Right ventricle myocardium inferior (tissue), 1 donor: ENCODE results near the gene TP53I13. TPM values are rescaled to one million over a fixed set of nuclear protein-coding genes. Genes with fewer than 3 reads are reported as not detected.

Experiments used
- ATAC-seq: fragments of 200-7000 bp; cut with Tn5 transposase; one replicate; pipeline ENCODE4 v1.9.1; 2020; ENCODE audit warnings: mild to moderate bottlenecking, moderate library complexity
- DNase-seq: peaks from one replicate; pipeline ENCODE4 v3.0.0; 2021; ENCODE audit errors: missing footprints
- intact Hi-C: fragments of 100-400 bp; cut with DNase I; formaldehyde crosslinking; loops from one replicate; pipeline ENCODE4 v1.11.0; 2022
- total RNA-seq: library from RNA; stranded (reverse); fragmentation: NEBNext Ultra II Directional; extraction: Animal tissue kit (Norgen Biotek cat#: 25700); gene quantifications from one replicate; pipeline ENCODE4 v1.2.1, GENCODE V29; 2021
- donor health status: DM: no; HTN: yes; CAD: no; lungs with severe emphysema.

Gene TP53I13
- total RNA-seq, 1 donor from 2014 or later, result 38.8 TPM

DNA sequence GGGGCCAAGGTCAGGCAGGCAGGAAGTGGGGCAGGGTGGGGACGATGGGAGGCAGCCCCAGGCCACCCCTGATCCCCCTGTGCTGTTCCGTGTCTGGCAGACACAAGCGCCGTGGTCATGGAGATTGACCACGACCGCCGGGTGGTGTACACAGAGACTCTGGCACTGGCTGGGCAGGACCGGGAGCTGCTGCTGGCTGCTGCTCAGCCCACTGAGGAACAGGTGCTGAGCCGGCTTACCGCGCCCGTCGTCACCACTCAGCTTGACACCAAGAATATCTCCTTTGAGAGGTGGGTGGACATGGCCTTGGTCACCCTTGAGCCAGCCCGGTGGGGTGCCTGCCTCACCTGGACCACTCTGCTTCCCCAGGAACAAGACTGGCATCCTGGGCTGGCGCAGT is 40.5 kb downstream of the TP53I13 start:
- intact Hi-C loops, result no loop called here
- DNase-seq, result peak; percentile 62
- no peak for ATAC-seq

DNA sequence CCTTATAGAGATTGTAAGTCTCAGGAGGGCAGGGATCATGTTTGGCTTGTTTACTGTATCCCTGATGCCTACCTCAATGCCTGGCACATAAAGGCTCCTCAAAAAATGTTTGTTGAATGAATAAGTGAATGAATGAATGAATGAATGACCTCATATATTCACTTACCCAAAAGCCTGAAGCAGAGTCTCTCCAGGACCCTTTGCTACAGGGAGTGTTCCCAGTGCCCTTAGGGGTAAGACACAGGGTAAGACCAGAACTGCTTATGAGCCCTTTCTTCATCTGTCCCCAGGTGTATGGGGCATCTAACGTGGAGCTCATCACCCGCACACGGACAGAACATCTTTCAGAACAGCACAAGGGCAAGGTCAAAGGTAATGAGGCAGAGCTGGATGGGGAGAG is 41.9 kb downstream of the TP53I13 start:
- ATAC-seq (no peak), DNase-seq (no peak)
- intact Hi-C loops, result loop anchor here (10.0 kb wide), 1 partner anchor 324 kb away; the partner anchor contains the start of gene SSH2

DNA sequence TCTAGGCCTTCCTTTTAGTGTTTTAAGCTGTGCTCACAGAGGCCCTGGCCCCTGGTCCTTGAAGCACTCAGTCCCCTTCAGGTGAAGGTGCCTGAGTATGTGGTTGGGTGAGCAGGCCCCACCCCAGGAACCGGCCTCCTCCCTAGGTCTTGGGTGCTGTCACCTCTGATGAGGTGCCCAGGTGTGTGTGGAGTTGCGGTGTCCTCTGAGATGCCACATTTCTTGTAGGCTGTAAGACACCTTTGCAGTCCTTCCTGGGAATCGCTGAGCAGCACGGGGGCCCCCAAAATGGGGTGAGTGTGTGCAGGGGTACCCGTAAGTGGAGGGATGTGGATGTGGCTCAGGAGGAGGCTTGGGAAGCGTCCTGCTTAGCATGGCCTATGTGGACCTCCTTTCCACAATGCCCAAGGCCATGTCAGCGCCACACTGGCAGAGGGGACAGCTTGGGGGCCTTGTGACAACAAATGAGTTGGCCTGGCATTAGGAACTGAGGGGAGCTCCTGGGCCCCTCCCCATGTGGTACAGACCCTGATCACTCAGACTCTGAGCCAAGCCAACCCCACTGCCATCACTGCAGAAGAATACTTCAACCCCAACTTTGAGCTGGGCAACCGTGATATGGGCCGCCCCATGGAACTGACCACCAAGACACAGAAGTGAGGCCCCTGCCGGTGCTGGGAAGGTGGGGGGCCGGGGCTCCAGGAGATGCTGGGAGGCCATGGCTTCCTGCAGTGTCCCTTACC is 43.0 kb downstream of the TP53I13 start:
- ATAC-seq (no peak), DNase-seq (no peak)
- intact Hi-C loops, result loop anchor here (2.0 to 10.0 kb wide), 2 partner anchors 21 to 323 kb away; partner anchors contain the start of gene SSH2

DNA sequence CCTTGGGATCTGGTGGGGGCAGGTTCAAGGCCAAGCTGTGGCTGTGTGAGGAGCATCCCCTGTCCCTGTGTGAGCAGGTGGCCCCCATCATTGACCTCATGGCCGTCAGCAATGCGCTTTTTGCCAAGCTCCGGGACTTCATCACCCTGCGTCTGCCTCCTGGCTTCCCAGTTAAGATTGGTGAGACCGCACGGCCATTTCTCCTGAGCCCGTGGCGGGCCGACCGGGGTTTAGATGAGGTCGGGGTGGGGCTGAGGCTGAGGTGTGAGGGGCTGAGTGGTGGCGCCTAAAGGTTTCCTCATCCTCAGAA is 43.5 kb downstream of the TP53I13 start:
- no peak for ATAC-seq
- intact Hi-C loops, result loop anchor here (2.0 to 10.0 kb wide), 2 partner anchors 21 to 323 kb away; partner anchors contain the start of gene SSH2
- DNase-seq, result peak; percentile 63

DNA sequence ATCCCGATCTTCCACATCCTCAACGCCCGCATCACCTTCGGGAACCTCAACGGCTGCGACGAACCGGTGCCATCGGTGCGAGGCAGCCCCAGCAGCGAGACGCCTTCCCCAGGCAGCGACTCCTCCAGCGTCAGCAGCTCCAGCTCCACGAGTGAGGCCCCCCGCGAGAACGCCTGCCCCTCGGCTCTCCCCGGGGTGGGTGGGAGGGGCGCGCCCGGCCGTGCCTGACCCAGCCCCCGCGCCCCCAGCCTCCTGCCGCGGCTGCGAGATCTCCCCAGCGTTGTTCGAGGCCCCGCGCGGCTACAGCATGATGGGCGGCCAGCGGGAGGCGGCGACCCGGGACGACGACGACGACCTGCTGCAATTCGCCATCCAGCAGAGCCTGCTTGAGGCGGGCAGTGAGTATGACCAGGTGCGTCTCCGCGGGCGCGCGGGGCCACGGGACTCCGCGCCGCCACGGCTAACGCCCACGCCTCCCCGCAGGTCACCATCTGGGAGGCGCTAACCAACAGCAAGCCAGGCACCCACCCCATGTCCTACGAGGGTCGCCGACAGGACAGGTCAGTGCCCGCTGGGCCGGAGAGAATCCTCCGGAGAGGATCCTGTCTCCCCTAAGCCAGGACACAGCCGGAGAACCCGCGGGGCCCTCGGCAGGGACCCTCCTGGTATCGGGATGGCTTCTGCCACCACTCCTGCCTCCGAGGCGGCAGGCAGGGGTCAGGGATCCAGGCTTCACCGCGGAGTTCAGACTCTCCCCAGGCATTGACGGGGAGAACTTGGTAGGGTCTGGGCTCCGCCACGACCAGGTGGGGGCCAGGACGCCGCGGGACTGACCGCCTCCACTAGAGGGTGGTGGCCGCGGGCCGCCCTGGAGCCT is 44.1 kb downstream of the TP53I13 start:
- intact Hi-C loops, result loop anchor here (2.0 to 10.0 kb wide), 2 partner anchors 22 to 322 kb away; partner anchors contain the start of gene SSH2
- ATAC-seq (no peak), DNase-seq (no peak)

DNA sequence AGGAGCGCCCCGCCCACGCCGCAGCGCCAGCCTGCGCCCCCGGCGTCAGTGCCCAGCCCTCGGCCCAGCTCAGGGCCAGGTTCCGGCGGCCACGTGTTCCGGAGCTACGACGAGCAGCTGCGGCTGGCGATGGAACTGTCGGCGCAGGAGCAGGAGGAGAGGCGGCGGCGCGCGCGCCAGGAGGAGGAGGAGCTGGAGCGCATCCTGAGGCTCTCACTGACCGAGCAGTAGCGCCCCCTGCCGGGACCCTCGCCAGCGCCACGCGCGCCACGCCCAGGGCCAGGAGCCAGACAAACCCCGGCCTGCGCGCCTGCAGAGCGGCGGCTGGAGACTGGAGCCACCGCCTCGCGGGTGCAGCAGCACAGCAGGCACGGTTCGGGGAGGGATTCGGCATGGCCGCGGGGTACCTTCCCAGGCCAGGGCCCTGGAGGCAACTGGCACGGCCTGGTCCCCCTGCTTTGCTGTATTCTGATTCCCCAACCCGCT is 44.9 kb downstream of the TP53I13 start:
- intact Hi-C loops, result loop anchor here (2.0 to 10.0 kb wide), 2 partner anchors 23 to 321 kb away; partner anchors contain the start of gene SSH2
- DNase-seq (peak; percentile 97), ATAC-seq (peak; percentile 72)

DNA sequence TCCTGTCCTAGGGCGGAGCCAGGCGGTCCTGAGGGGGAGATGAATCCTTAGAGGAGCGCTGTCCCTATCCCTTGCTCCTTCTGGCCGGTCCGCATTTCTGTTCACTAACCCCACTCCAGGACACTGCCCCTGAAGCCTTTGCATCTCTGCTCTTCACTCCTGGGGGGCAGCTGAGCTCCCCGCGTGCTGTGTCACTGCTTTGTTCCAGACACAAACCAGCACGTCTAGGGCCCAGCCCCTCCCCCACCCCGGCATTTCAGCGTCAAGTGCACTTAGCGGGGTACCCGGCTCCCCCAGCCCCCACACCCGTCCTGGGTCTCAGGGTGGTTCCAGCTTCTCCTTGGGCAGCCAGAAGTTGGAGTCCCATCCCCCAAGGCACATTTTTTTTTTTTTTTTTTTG is 45.4 kb downstream of the TP53I13 start:
- intact Hi-C loops, result loop anchor here (2.0 to 10.0 kb wide), 2 partner anchors 23 to 321 kb away; partner anchors contain the start of gene SSH2
- no peak for DNase-seq
- ATAC-seq, result no peak

DNA sequence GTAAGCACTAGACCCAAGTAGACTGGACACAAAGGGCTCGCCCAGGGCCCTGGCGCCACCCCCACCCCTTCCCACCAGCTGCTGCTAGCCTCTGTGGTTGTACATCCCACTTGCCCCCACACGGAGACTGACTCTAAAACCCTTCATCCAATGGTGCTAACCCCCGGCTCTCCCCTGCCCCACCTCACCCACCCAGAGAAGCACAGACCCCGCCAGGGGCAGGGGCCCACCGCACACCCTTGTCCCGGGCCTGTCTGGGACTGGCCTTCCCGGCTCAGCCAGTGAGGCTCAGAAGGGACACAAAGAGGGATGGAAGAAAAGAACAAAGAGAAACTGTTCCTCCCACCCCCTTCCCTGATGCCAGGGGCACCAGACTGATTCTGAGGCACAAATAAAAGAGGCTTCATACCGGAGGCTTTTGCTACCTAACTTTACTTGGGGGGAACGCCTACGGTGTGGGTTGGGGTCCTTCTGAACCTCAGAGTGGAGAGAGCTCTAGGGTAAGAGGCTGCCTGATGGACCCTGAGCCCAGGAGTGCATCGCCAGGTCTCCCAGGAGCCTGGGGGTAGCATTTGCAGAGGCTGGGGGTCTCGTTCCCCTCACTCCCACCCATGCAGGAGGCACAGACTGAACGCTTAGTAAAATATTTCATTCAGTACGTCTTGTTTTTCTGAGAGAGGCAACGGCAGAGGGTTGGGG is 46.0 kb downstream of the TP53I13 start:
- intact Hi-C loops, result loop anchor here (5.0 to 10.0 kb wide), 2 partner anchors 32 to 320 kb away; partner anchors contain the start of gene SSH2
- DNase-seq, result no peak

DNA sequence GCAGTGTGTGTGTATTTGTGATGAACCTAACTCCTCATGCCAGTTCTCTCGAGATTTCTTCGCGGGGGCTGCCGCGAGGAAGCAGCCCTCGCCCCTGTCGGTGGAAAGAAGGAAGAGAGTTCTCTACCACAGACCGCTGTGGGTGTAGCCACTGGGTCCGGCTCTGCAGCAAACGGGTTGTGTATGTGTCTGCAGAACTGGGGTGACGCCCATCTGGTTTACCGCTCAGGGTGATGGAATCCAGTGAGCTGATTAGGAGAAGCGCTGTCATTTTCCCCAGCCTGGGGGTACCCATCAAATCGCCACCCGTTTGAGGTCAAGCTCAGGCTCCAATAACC is 46.5 kb downstream of the TP53I13 start:
- intact Hi-C loops, result loop anchor here (5.0 to 10.0 kb wide), 2 partner anchors 33 to 320 kb away; partner anchors contain the start of gene SSH2
- DNase-seq (no peak), ATAC-seq (no peak)

More for the DNA sequence above, 46.0 kb downstream of the TP53I13 start:
- ATAC-seq, result no peak

DNA sequence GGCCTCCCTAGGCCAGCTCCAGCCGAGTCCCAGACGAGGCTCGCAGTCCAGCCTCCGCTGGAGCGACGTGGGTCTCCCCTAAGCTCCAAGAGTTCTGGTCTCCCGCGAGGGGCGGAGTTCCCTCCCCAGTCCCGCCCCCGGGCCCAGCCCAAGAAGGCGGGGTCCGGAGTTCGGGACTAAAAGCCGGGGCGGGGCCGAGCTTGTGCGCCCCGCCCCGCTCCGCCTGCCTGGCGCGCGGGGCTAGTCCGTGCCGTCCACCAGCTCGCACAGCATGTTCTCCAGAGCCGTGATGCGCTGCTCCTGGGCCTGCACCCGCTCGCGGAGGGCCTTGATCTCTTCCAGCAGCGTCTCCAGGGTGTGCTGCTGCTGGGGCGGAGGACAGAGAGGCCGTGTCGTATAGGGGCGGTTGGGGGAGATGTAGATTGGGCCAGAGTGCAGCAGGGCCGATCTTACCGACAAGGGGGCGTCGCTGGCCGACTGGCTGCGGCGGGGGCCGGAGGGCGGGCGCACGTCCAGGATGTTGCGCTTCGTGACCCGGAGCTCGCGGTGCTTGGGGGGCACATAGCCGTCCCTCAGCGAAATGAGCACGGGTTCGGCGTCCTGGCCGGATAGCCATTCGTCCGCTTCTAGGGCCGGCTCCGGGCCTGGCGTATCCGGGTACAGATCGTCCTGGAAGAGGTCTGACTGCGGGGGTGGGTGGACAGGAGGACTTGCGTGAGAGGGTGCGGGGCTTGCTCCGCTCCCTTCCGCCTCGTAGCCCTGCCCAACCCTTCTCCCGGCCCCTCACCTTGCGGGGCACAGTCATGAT is 47.2 kb downstream of the TP53I13 start:
- ATAC-seq (peak; percentile 73), DNase-seq (peak; percentile 93)
- intact Hi-C loops, result loop anchor here (5.0 to 10.0 kb wide), 2 partner anchors 33 to 319 kb away; partner anchors contain the start of gene SSH2

DNA sequence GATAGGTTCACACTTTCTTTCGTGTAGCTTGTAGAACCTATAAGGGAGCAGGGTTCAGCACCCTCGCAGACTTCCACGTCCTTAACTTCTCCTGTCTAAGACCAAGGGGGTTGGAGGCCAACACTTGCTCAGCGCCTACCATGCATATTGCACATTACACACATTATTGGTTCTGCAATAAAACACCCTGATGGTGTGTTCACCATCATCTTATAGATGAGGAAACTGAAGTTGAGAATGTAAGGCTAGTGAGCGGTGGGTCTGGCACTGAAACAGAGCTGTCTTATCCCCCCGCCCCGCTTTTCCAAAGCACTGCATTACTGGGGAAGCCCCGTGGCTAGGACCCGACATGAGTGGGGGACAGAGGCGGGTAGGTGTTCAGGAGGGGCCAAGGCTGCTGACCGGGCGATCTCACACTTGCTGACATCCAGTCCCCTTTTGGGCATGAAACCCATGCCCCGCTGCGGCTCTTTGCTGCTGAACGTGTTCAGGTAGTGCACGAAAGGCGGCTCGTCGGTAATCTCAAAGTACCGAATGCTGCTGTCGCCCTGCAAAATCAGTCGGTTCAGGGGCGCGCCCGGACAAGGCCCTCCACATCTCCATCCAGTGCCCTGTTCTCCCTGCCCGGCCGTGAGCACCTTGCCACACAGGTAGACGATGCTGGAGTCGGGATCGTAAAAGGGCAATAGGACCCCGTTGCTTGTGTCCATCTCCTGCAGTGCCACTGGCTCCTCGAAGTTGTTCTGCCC is 48.0 kb downstream of the TP53I13 start:
- ATAC-seq (no peak), DNase-seq (no peak)
- intact Hi-C loops, result loop anchor here (5.0 to 10.0 kb wide), 2 partner anchors 34 to 318 kb away; partner anchors contain the start of gene SSH2

DNA sequence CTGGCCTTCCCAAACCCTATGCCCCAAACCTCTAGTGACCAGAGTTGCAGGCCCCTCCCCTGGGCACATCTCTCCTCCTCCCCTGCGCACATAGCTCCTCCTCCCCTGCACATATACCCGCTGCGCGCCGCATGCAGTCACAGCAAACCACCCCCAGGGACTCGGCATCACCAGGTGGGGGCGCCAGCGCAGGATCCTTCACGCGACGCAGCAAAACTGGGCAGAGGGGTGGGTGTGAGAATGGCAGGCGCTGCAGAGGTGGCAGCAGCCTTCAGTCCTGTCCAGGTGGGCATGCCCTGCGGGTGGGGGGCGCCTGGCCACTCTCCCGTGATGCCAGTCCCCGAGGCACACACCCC is 48.6 kb downstream of the TP53I13 start:
- intact Hi-C loops, result loop anchor here (5.0 to 10.0 kb wide), 2 partner anchors 35 to 318 kb away; partner anchors contain the start of gene SSH2
- DNase-seq (peak; percentile 89), ATAC-seq (no peak)

DNA sequence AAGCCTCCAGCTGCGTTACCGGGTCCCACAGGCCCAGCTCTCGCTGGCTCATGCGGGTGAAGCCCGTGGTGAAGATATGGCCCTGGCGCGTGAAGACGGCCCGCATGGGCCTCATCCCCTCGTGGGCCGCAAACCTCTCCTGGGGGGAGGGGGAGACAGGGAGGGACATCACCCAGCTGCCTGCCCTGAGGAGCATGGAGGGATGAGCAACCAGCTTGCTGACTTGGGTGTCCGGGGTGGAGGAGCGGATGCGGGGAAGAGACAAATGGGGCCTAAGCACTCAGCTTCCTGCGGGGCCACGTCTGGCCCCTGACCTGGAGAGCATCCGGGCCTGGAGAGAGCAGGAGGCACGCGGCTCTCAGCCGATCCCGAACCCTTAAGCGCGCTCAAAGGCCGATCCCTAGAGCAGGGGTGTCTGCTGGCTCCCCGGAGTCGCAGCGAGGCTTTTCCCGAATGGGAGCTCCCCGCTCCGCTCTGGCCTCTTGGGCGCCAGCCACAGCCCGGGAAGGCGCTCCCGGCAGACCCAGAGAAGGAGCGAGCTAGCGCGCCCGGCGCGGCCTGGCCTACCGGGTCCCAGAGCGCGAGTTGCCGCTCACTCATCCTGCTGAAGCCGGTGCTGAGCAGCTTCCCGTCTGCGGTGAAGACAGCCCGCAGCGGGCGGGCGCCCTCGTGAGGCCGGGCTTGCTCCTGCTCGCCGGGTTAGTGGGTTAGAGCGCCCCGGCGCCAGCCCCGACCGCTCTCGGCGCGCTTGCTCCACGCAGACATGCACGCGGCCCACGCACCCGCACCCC is 49.2 kb downstream of the TP53I13 start:
- intact Hi-C loops, result loop anchor here (5.0 to 10.0 kb wide), 2 partner anchors 35 to 317 kb away; partner anchors contain the start of gene SSH2
- no peak for ATAC-seq
- peak; percentile 94 for DNase-seq

DNA sequence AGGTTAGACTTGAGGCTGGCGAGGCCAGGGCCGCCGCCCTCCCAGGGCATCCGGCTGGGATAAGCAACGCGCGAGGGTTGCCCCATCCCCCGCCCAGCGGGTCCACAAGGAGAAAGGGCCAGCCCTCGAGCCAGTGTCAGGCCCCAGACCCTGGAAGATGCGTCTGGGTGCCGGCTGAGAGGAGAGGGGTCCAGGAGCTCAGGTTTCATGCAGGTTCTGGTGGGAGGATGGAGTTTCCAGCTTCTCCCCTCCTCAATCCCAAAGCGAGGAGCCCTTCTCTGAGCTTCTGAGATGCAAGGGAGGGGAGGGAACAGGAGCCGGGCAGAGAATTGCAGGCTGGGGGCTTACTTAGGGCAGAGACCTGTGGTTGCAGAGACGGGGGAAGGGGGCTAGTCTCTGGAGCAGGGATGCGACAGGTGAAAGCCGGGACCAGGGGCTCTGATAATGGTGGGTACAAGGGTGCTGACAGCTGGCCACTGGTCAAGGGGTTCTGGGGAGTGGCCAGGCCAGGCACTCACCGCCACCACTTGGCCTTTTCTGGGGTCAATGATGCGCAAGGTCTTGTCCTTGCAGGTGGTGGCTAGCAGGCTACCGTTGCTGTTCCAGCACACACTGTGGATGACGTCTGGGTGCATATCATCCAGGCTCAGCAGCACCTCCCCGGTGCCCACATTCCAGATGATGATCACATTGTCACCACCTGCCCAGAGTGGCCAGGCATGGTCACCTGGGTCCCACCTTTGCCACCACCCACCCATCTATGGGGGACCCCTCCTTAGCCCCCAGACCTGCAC is 50.0 kb downstream of the TP53I13 start:
- intact Hi-C loops, result loop anchor here (5.0 to 10.0 kb wide), 2 partner anchors 36 to 316 kb away; partner anchors contain the start of gene SSH2
- DNase-seq, result no peak
- ATAC-seq, result no peak

DNA sequence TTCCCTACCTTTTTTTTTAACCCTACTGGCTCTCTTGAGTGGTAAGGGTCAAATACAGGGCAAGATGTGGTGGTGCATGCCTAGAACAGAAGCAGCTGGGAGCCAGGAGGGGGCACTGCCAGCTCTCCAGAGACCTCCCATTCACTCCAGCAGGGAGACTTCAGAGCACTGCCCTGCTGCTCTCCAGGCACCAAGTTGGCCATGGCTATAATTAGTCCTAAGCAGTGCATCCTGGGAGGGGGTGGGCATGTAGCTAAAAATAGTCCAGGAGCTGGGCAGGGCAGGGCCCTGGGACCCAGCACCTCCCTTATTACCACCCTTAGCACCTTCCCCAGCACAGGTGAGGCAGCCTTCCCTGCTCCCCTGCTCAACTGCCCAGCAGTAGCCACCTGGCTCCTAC is 50.8 kb downstream of the TP53I13 start:
- intact Hi-C loops, result loop anchor here (5.0 to 10.0 kb wide), 2 partner anchors 37 to 316 kb away; partner anchors contain the start of gene SSH2
- no peak for DNase-seq
- ATAC-seq, result peak; percentile 54
